Smooth muscle cell (in vitro differentiated cells): Measurements from ENCODE around the gene SYT9. TPM values are rescaled to one million over a fixed set of nuclear protein-coding genes. Genes with fewer than 3 reads are reported as not detected.

Experiments used
- DNase-seq: peaks from one replicate; lab custom pipeline; 2025; ENCODE audit not compliant: unreplicated experiment; lab: John Stamatoyannopoulos, UW
- H2AFZ ChIP-seq: fragments of 200-600 bp; sonication (generic); 2 replicates; pipeline ENCODE4 v1.6.0; 2016; ENCODE audit warnings: antibody characterized with exemption, low read depth, mild to moderate bottlenecking
- H3F3A ChIP-seq: fragments of 200-600 bp; sonication (generic); 2 replicates; pipeline ENCODE4 v1.6.0; 2017; ENCODE audit warnings: antibody characterized with exemption, low read depth
- H3K27ac ChIP-seq: fragments of 200-600 bp; sonication (generic); 2 replicates; pipeline ENCODE4 v1.5.1; 2016; ENCODE audit warnings: low read depth, mild to moderate bottlenecking
- H3K27me3 ChIP-seq: fragments of 200-600 bp; sonication (generic); 2 replicates; pipeline ENCODE4 v1.6.1; 2016; ENCODE audit warnings: low read depth, mild to moderate bottlenecking
- H3K36me3 ChIP-seq: fragments of 200-600 bp; sonication (generic); 2 replicates; pipeline ENCODE4 v1.5.1; 2016; ENCODE audit warnings: low read depth
- H3K4me1 ChIP-seq: fragments of 200-600 bp; sonication (generic); 2 replicates; pipeline ENCODE4 v1.5.1; 2016; ENCODE audit warnings: low read depth
- H3K4me2 ChIP-seq: fragments of 200-600 bp; sonication (generic); 2 replicates; pipeline ENCODE4 v1.6.0; 2016; ENCODE audit warnings: mild to moderate bottlenecking
- H3K4me3 ChIP-seq: fragments of 200-600 bp; sonication (generic); 2 replicates; pipeline ENCODE4 v1.5.1; 2016; ENCODE audit warnings: mild to moderate bottlenecking
- H3K79me2 ChIP-seq: fragments of 200-600 bp; sonication (generic); 2 replicates; pipeline ENCODE4 v1.6.0; 2016; ENCODE audit warnings: low read depth, mild to moderate bottlenecking
- H3K9ac ChIP-seq: fragments of 200-600 bp; sonication (generic); 2 replicates; pipeline ENCODE4 v1.6.0; 2016; ENCODE audit warnings: low read depth
- H3K9me3 ChIP-seq: fragments of 200-600 bp; sonication (generic); replicated peaks from 2 replicates; pipeline ENCODE4 v1.5.1; 2016; ENCODE audit warnings: low read depth
- H4K20me1 ChIP-seq: fragments of 200-600 bp; sonication (generic); 2 replicates; pipeline ENCODE4 v1.6.0; 2016; ENCODE audit warnings: low read depth
- CTCF ChIP-seq: fragments of 200-600 bp; sonication (generic); IDR thresholded peaks from 2 replicates; pipeline ENCODE4 v1.5.1; 2017; ENCODE audit warnings: borderline replicate concordance, mild to moderate bottlenecking, antibody characterized with exemption; ENCODE audit not compliant: insufficient read depth, poor library complexity, severe bottlenecking
- WGBS: methylation state at CpG from one replicate; pipeline ENCODE4 v1.1.7; 2016; ENCODE audit warnings: low lambda C conversion rate; 5-methylcytosine and 5-hydroxymethylcytosine counted together
- polyA plus RNA-seq: library from polyadenylated mRNA; unstranded; fragments of >200 nt; fragmentation: Nextera tagmentation; extraction: Ambion mirVana; gene quantifications from 2 replicates; pipeline ENCODE4 v1.2.1, GENCODE V29; 2016
- total RNA-seq: library from RNA; depleted of rRNA; stranded (reverse); fragments of >200 nt; gene quantifications from 2 replicates; pipeline ENCODE4 v1.2.3, GENCODE V29; 2014

Gene SYT9
- total and polyA plus RNA-seq, 2 experiments from 2014 or later: 0.06 TPM; not detected in 1

- Histone ChIP-seq H3K9ac (no peak overlapping the region), H3K79me2 (no peaks in the 10 kb centered on the region), H3K9me3 (no peaks in the 10 kb centered on the region), H3K27me3 (no peaks in the 10 kb centered on the region), H3K4me3 (no peak overlapping the region), H4K20me1 (no peaks in the 10 kb centered on the region), H3K4me2 (no peak overlapping the region), H3F3A (no peaks in the 10 kb centered on the region), H3K4me1 (no peaks in the 10 kb centered on the region), H3K27ac (no peak overlapping the region), H2AFZ (no peak overlapping the region), H3K36me3 (no peaks in the 10 kb centered on the region)
- TF ChIP-seq CTCF: no peak
- WGBS: 65% methylated on average over 4 of the region's 4 CpGs
- no peak for DNase-seq
Measured at GRCh38 chr11:7490054-7490453, 238.3 kb downstream of the SYT9 start.

- Histone ChIP-seq H3K27ac (no peak overlapping the region), H3F3A (no peaks in the 10 kb centered on the region), H3K4me3 (no peak overlapping the region), H3K4me1 (no peaks in the 10 kb centered on the region), H3K4me2 (no peak overlapping the region), H3K79me2 (no peaks in the 10 kb centered on the region), H3K27me3 (no peaks in the 10 kb centered on the region), H3K36me3 (no peaks in the 10 kb centered on the region), H4K20me1 (no peaks in the 10 kb centered on the region), H2AFZ (no peak overlapping the region), H3K9ac (no peak overlapping the region), H3K9me3 (no peaks in the 10 kb centered on the region)
- no peak for DNase-seq
- WGBS: 90% methylated on average over 1 of the region's 1 CpG
- no peak for TF ChIP-seq CTCF
Measured at GRCh38 chr11:7490535-7490934, 238.8 kb downstream of the SYT9 start.

- no peak overlapping the region for H3K27ac ChIP-seq
- H2AFZ ChIP-seq: no peak overlapping the region
- no peaks in the 10 kb centered on the region for H3K27me3 ChIP-seq
- DNase-seq: no peak
- 95% methylated on average over 1 of the region's 1 CpG for WGBS
- no peaks in the 10 kb centered on the region for H3K36me3 ChIP-seq
- no peaks in the 10 kb centered on the region for H3F3A ChIP-seq
- H4K20me1 ChIP-seq: no peaks in the 10 kb centered on the region
- no peak overlapping the region for H3K4me2 ChIP-seq
- H3K4me3 ChIP-seq: no peak overlapping the region
- no peak for TF ChIP-seq CTCF
- no peaks in the 10 kb centered on the region for H3K79me2 ChIP-seq
- H3K4me1 ChIP-seq: no peaks in the 10 kb centered on the region
- no peaks in the 10 kb centered on the region for H3K9me3 ChIP-seq
- H3K9ac ChIP-seq: no peak overlapping the region
Measured at GRCh38 chr11:7492253-7492652, 240.5 kb downstream of the SYT9 start.

- Histone ChIP-seq H3K9ac (no peak overlapping the region), H3K79me2 (no peaks in the 10 kb centered on the region), H3K27me3 (no peaks in the 10 kb centered on the region), H3K27ac (no peak overlapping the region), H4K20me1 (no peaks in the 10 kb centered on the region), H3K4me2 (no peak overlapping the region), H3K9me3 (no peaks in the 10 kb centered on the region), H3K36me3 (no peaks in the 10 kb centered on the region), H3K4me3 (no peak overlapping the region), H3K4me1 (no peaks in the 10 kb centered on the region), H3F3A (no peaks in the 10 kb centered on the region), H2AFZ (no peak overlapping the region)
- DNase-seq: no peak
- 92% methylated on average over 2 of the region's 2 CpGs for WGBS
- TF ChIP-seq CTCF: no peak
Measured at GRCh38 chr11:7493670-7494069, 242.0 kb downstream of the SYT9 start.
